BJ (cell line): Measurements from ENCODE around the gene SMAD7. TPM values are rescaled to one million over a fixed set of nuclear protein-coding genes. Genes with fewer than 3 reads are reported as not detected.

Experiments used
- CTCF ChIA-PET: fragments of 350-600 bp; formaldehyde crosslinking; extraction: SDS; loops from one replicate; lab custom pipeline; 2021; ENCODE audit warnings: antibody characterized with exemption, inconsistent platforms; lab: Yijun Ruan, JAX
- POLR2A ChIA-PET: fragments of 300-600 bp; sonication (Branson Sonifier 250); formaldehyde crosslinking; extraction: SDS; loops from one replicate; lab custom pipeline; 2021; ENCODE audit warnings: antibody characterized with exemption; lab: Charles Lee
- DNase-seq: peaks from one replicate; pipeline ENCODE4 v3.0.0-alpha.2; 2011; ENCODE audit warnings: low read depth
- H3K27me3 ChIP-seq: 2 replicates; pipeline ENCODE4 v1.6.0; 2011; ENCODE audit warnings: low read length; ENCODE audit not compliant: control insufficient read depth, insufficient read depth
- H3K36me3 ChIP-seq: 2 replicates; pipeline ENCODE4 v1.5.1; 2011; ENCODE audit warnings: low read length; ENCODE audit not compliant: control insufficient read depth, insufficient read depth
- H3K4me3 ChIP-seq: 2 replicates; pipeline ENCODE4 v1.5.1; 2011; ENCODE audit warnings: low read depth, mild to moderate bottlenecking, control low read depth, low read length
- CTCF ChIP-seq: IDR thresholded peaks from 2 replicates; pipeline ENCODE4 v1.5.1; 2011; ENCODE audit warnings: low read depth, mild to moderate bottlenecking, control low read depth, inconsistent platforms, low read length, moderate library complexity; ENCODE audit not compliant: insufficient read depth
- polyA plus RNA-seq: library from polyadenylated mRNA; depleted of rRNA; stranded (reverse); fragments of >200 nt; gene quantifications from 2 replicates; pipeline ENCODE4 v1.2.3, GENCODE V29; 2011

The SMAD7 gene
- polyA plus RNA-seq, 1 experiment: 24.2 TPM

- DNase-seq: no peak
- Histone ChIP-seq H3K4me3 (no peak overlapping the region), H3K27me3 (no peaks in the 10 kb centered on the region), H3K36me3 (peaks cover 12% of the 10 kb centered on the region)
- ChIA-PET CTCF (interaction anchor here (1.5 kb wide), 1 partner anchor 14 kb away, joined by 3 read pairs; no protein-coding TSS in a partner anchor), POLR2A (no interaction called here)
- TF ChIP-seq CTCF: no peak
Measured at GRCh38 chr18:48917579-48918517, 32.9 kb downstream of the SMAD7 start.

GRCh38 chr18:48915626-48916425 lies 34.9 kb downstream of the SMAD7 start:
- H3K36me3 ChIP-seq: peaks cover 6% of the 10 kb centered on the region
- H3K27me3 ChIP-seq: no peaks in the 10 kb centered on the region
- no peak for DNase-seq
- CTCF ChIA-PET: interaction anchor here (0.6 to 1.5 kb wide), 2 partner anchors 11 to 459 kb away, joined by 3 read pairs; no protein-coding TSS in a partner anchor
- TF ChIP-seq CTCF: no peak
- POLR2A ChIA-PET: interaction anchor here (0.7 kb wide), 1 partner anchor 22 kb away, joined by 9 read pairs; no protein-coding TSS in a partner anchor
- no peak overlapping the region for H3K4me3 ChIP-seq

GRCh38 chr18:48914581-48915251 lies 36.0 kb downstream of the SMAD7 start:
- CTCF ChIA-PET: no interaction called here
- DNase-seq: no peak
- POLR2A ChIA-PET: no interaction called here
- Histone ChIP-seq H3K4me3 (no peak overlapping the region), H3K36me3 (0 out of 2 replicates have a peak, but pooled peaks cover 1% of the 10 kb centered on the region), H3K27me3 (no peaks in the 10 kb centered on the region)
- TF ChIP-seq CTCF: no peak

- no peak for DNase-seq
- ChIA-PET POLR2A (no interaction called here), CTCF (no interaction called here)
- H3K36me3 ChIP-seq: 0 out of 2 replicates have a peak, but pooled peaks cover 1% of the 10 kb centered on the region
- no peak overlapping the region for H3K4me3 ChIP-seq
- H3K27me3 ChIP-seq: no peaks in the 10 kb centered on the region
- no peak for TF ChIP-seq CTCF
Measured at GRCh38 chr18:48913775-48914174, 37.0 kb downstream of the SMAD7 start.
